Measurements from ENCODE around the gene TXN2.

Gene TXN2

DNA sequence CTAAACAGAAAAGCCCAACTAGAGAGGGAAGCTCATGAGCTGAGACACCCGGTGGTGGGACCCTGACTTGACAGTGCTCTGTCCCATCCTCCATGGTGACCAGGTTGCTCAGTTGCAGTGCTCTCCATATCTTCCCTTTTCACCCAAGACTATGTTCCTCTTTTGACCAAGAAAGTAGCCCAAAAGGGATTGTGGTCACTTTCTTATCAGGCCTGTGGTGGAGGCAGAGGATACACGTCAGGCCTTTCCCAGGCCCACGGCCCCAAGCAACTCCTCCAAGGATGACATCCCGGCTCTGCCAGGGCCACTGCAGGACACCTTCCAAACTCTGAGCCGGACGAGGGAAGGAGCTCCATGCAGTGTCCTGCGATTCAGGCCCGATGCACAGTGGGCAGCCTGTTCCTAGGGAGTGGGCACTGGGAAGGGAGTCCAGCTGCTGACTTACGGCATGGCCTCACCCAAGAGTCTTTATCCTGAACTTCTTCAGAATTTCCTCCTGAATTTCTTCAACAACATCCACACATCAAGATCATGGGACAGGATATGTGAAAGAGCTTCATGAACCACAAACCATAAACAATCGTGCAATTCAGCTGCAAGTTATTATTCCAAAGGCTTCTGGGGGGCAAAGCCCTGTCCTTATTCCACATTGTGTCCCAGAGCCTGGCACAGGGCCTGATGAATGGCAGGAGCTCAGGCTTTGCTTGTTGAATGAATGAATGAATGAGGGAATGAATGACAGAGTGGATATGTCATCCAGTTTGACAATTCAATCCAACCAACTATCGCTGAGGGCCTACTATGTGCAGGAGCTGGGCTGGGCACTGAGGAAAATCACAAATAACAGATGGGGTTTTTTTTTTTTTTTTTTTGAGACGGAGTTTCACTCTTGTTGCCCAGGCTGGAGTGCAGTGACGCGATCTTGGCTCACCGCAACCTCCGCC lies 57.7 kb downstream of the TXN2 start:
- TF ChIP-seq, protein P1, sequence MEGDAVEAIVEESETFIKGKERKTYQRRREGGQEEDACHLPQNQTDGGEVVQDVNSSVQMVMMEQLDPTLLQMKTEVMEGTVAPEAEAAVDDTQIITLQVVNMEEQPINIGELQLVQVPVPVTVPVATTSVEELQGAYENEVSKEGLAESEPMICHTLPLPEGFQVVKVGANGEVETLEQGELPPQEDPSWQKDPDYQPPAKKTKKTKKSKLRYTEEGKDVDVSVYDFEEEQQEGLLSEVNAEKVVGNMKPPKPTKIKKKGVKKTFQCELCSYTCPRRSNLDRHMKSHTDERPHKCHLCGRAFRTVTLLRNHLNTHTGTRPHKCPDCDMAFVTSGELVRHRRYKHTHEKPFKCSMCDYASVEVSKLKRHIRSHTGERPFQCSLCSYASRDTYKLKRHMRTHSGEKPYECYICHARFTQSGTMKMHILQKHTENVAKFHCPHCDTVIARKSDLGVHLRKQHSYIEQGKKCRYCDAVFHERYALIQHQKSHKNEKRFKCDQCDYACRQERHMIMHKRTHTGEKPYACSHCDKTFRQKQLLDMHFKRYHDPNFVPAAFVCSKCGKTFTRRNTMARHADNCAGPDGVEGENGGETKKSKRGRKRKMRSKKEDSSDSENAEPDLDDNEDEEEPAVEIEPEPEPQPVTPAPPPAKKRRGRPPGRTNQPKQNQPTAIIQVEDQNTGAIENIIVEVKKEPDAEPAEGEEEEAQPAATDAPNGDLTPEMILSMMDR (IDR thresholded peaks at IDR 0.05; ENCODE audit: insufficient read depth, low read depth, low read length, missing control alignments), result no peak
- DNase-seq (ENCODE audit: low read depth), result no peak
- no peak overlapping the region for H3K4me3 ChIP-seq (ENCODE audit: low read length)

DNA sequence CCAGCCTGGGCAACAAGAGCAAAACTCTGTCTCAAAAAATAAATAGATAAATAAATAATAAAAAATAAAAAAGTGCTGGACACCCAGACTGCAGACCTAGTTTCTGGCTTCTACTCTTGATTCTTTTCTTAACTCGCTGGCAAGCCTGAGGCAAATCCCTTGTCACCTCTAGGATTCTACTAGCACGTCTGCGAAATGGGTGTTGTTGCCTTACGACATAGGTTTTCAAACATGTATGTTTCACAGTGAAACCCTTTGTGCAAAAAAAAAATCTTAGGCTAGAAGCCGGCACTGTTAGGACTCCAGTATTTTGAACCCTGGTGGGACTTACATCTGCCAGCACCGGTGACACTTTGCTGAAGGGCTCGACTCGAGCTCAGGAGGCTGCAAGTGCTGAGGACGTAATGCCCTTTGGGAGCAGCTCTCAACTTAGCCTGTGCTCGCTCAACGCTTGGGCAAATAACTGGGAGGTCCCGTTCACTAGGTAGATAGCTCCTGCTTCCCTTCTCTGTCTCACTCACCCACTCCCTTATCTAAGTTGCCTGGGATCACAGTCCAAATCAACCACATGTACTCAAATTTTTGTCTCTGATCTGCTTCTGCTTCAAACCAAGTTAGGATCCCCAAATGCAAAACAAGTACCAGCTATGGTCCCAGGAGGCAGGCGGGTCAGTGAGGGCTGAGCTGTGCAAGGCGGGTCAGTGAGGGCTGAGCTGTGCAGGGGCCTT lies 59.0 kb downstream of the TXN2 start:
- no peak overlapping the region for H3K4me3 ChIP-seq (ENCODE audit: low read length)
- TF ChIP-seq, protein P1 (IDR thresholded peaks at IDR 0.05; ENCODE audit: insufficient read depth, low read depth, low read length, missing control alignments), result no peak
- DNase-seq (ENCODE audit: low read depth), result no peak

DNA sequence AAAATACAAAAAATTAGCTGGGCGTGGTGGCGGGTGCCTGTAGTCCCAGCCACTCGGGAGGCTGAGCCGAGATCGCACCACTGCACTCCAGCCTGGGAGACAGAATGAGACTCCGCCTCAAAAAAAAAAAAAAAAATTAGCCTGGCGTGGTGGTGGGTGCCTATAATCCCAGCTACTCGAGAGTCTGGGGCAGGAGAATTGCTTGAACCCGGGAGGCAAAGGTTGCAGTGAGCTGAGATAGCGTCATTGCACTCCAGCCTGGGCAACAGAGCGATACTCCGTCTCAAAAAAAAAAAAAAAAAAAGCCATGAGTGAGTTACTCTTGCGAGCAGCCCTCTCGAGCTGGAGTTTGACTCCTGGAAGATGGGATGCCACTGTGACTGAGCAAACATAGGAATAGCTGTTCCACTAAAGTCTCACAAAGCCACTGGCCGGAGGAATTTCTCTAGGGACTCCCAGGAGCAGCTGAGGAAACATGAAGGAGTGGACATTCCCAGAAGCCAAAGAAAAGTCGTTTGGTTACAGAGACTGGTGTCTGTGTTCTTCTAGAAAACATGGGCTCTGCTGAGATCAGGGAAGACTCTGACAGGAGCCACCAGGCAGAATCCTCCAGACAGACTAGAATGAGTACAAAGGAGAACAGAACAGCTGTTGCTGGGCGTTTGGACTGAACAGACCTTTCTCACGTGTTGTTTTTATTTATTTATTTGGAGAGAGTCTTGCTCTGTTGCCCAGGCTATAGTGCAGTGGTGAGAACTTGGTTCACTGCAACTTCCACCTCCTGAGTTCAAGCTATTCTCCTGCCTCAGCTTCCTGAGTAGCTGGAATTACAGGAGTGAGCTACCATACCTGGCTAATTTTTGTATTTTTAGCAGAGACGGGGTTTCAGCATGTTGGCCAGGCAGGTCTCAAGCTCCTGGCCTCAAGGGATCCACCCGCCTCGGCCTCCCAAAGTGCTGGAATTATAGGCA lies 61.2 kb downstream of the TXN2 start:
- no peak overlapping the region for H3K4me3 ChIP-seq (ENCODE audit: low read length)
- TF ChIP-seq, protein P1 (IDR thresholded peaks at IDR 0.05; ENCODE audit: insufficient read depth, low read depth, low read length, missing control alignments), result no peak
- DNase-seq (ENCODE audit: low read depth), result no peak

DNA sequence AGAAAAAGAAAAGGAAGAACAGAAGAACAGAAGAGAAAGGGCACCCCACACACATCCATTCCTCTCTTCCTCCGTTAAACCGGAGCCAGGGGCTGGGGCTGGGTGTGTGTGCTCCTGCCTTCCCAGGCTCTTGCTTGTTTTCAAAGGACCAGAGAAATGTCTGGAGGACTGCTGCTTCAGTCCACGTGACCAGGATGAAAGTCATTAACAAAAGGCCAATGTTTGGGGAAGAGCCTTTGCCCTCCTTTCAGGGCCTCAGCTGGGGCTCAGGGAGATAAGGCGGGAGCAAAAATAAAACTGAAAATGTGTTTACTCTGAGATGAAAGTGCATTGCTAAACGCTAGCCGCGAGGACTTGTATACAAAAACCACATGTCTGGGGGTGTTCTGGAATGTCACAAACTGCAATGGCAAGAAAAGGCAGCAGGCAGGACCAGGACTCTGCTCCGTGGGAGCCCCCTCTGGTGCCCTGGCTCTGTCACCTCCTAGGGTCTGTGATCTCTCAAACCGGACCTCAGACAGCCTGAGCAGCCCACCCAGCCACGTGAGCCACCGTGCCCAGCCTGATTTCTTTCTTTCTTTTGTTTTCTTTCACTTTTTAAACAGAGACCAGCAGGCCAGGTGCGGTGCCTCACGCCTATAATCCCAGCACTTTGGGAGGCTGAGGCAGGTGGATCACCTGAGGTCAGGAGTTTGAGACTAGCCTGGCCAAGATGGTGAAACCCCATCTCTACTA lies 62.1 kb downstream of the TXN2 start:
- H3K4me3 ChIP-seq (ENCODE audit: low read length), result no peak overlapping the region
- peak; percentile 20 for DNase-seq (ENCODE audit: low read depth)
- TF ChIP-seq, protein P1 (IDR thresholded peaks at IDR 0.05; ENCODE audit: insufficient read depth, low read depth, low read length, missing control alignments), result no peak

DNA sequence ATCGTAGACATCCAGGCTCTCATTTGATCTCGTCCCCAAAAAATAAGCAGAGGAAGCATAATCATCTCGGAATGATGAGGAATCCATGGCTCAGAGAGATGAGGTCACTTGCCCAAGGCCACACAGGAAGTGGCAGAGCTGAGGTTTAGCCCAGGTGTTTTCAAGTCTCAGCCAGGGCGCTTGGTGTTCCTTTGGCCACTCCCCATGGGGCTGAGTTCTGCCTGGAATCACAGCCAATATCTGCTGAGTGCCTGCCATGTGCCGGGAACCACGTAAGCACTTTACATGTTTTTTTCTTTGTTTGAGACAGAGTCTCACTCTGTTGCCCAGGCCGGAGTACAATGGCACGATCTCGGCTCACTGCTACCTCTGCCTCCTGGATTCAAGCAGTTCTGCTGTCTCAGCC lies 64.2 kb downstream of the TXN2 start:
- no peak overlapping the region for H3K4me3 ChIP-seq (ENCODE audit: low read length)
- TF ChIP-seq, protein P1 (IDR thresholded peaks at IDR 0.05; ENCODE audit: insufficient read depth, low read depth, low read length, missing control alignments), result no peak
- peak; percentile 99 for DNase-seq (ENCODE audit: low read depth)

Data from epithelial cell of esophagus (primary cell).